ENCODE measurements around the gene GABRD. TPM values are rescaled to one million over a fixed set of nuclear protein-coding genes. Genes with fewer than 3 reads are reported as not detected.

Gene GABRD
- total RNA-seq, 6 experiments from 2014 or later = not detected

GRCh38 chr1:2044510-2045319 is 25.6 kb downstream of the GABRD start:
- no peaks in the 10 kb centered on the region for H3K9me3 Mint-ChIP-seq
- no peak overlapping the region for H3K4me3 Mint-ChIP-seq

GRCh38 chr1:2045468-2046173 is 26.5 kb downstream of the GABRD start:
- Mint-ChIP-seq H3K27ac (no peak overlapping the region), H3K4me3 (no peak overlapping the region), H3K9me3 (no peaks in the 10 kb centered on the region), H3K4me1 (ENCODE audit: low read depth) (no peaks in the 10 kb centered on the region), H3K36me3 (ENCODE audit: low read depth) (no peaks in the 10 kb centered on the region), H3K27me3 (ENCODE audit: insufficient read depth) (peaks cover 24% of the 10 kb centered on the region)
- TF ChIP-seq CTCF (IDR thresholded peaks at IDR 0.05) = no peak
- no peak for DNase-seq

More at GRCh38 chr1:2044510-2045319, 25.6 kb downstream of the GABRD start:
- no peaks in the 10 kb centered on the region for H3K36me3 Mint-ChIP-seq (ENCODE audit: low read depth)
- no peaks in the 10 kb centered on the region for H3K4me1 Mint-ChIP-seq (ENCODE audit: low read depth)
- H3K27me3 Mint-ChIP-seq (ENCODE audit: insufficient read depth) = peaks cover 32% of the 10 kb centered on the region
- H3K27ac Mint-ChIP-seq = no peak overlapping the region
- peak; percentile 89 for TF ChIP-seq CTCF (IDR thresholded peaks at IDR 0.05)
- DNase-seq = peak; percentile 19

GRCh38 chr1:2046174-2046917 is 27.2 kb downstream of the GABRD start:
- Mint-ChIP-seq H3K27me3 (ENCODE audit: insufficient read depth) (peaks cover 26% of the 10 kb centered on the region), H3K36me3 (ENCODE audit: low read depth) (no peaks in the 10 kb centered on the region), H3K9me3 (no peaks in the 10 kb centered on the region), H3K27ac (no peak overlapping the region), H3K4me1 (ENCODE audit: low read depth) (no peaks in the 10 kb centered on the region), H3K4me3 (no peak overlapping the region)
- DNase-seq = no peak
- TF ChIP-seq CTCF (IDR thresholded peaks at IDR 0.05) = peak; percentile 75

DNA sequence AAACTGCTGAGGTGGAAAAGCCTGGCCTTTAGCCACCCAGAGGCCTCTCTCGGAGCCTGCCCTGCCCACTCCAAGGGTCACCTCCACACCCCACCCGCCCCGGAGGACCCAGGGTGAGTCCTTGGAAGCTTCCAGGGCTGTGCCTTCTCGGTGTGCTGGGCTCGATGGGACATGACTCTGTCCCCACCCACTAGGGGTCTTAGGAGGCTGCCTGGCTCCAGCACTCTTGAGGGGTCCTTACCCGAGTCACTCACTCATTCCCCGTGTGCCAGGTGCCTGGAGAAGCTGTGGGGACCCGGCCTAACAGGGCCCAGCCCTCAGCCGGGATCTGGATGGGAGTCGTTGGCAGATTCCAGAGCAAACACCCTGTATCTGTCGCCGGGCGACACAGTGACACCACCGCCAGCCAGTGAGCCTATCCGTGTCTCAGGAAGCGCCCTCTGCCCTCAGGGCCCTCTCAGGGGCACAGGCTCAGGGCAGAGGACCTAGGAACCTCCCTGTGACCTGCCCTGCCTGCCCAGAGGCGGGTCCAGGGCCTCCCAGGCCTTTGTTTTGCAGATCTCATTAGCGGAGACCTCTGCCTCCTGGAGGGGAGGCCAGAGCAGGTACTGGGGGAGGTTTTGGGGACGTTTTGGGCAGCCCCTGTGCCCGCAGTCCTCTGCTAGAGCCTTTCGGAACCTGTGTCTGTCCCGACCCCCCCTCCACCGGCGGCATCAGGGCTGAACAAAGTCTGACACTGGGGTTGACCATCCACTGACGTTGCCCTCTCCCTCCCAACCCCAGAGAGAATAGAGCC is 28.0 kb downstream of the GABRD start:
- Mint-ChIP-seq H3K27ac (no peak overlapping the region), H3K4me1 (ENCODE audit: low read depth) (no peaks in the 10 kb centered on the region), H3K36me3 (ENCODE audit: low read depth) (no peaks in the 10 kb centered on the region), H3K4me3 (no peak overlapping the region), H3K27me3 (ENCODE audit: insufficient read depth) (peaks cover 30% of the 10 kb centered on the region), H3K9me3 (no peaks in the 10 kb centered on the region)
- no peak for TF ChIP-seq CTCF (IDR thresholded peaks at IDR 0.05)
- no peak for DNase-seq
